GM21360 (cell line): ENCODE measurements around the gene REXO1.
A peak's percentile ranks its signal among the peaks of the same experiment; 100 is the strongest.

Experiments used
- ATAC-seq: cut with Tn5 transposase; IDR thresholded peaks from one replicate; pipeline ENCODE4 v1.9.1; 2021; ENCODE audit warnings: mild to moderate bottlenecking, moderate library complexity; ENCODE audit not compliant: unreplicated experiment

The REXO1 gene

DNA sequence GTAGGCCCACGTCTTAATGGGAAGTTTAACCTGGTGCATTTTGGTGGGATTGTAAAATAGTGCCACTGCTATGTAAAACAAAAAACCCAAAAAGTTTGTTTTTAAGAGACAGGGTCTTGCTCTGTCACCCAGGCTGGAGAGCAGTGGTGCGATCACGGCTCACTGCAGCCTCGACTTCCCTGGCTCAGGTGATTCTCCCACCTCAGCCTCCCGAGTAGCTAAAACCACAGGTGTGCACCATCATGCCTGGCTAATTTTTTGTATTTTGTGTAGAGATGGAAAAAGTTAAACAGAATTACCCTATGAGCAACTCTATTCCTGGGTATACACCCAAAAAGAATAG lies 820 bp upstream of the REXO1 start:
- ATAC-seq, result no peak

DNA sequence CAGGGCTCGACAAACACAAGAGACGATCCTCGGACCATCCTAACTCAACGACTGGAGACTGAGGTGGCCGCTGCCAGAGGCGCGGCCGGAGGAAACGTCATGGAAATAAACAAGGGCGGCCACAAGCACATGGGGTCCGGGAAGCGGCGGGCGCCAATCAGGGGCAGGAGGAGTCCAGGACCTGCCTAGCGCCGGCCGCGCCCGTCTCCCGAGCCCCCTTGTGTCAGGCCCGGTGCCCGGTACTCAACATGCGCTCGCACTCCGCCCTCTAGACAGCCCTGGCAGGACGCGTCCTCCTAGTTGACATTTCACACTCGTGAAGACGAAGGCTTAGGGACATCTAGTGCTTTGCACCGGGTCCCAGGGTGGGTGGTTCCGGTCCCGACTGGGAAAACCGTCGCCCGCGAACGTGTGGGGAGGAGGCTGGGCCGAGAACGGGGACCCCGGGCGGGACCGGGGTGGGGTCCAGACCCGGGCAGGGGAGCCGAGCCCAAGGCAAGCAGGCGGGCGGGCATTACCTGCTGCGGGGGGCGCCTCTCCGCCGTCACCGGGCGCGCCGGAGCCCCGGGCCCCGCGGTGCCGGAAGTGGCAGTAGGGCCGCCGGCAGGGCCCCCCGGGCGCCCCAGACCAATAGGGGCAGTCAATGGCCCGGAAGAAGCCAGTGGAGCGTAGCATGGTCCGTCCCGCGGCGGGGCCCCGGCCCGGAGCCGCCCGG lies 442 bp downstream of the REXO1 start:
- peak; percentile 5 for ATAC-seq

DNA sequence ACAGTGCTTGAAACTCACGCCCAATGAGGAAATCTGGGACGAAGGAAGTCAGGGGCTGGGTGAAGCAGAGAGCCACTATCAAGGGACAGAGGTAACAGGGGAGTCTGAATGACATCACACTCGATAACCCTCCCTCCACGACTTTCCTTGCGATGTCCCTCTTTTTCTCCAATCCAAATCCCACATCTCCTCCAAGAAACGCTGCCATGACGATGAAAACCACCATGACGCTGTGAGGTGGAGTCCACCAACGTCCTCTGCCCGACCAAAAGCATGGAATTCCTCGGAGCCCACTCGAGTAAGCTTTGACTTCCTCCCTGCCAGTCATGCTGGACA lies 967 bp downstream of the REXO1 start:
- ATAC-seq, result no peak

DNA sequence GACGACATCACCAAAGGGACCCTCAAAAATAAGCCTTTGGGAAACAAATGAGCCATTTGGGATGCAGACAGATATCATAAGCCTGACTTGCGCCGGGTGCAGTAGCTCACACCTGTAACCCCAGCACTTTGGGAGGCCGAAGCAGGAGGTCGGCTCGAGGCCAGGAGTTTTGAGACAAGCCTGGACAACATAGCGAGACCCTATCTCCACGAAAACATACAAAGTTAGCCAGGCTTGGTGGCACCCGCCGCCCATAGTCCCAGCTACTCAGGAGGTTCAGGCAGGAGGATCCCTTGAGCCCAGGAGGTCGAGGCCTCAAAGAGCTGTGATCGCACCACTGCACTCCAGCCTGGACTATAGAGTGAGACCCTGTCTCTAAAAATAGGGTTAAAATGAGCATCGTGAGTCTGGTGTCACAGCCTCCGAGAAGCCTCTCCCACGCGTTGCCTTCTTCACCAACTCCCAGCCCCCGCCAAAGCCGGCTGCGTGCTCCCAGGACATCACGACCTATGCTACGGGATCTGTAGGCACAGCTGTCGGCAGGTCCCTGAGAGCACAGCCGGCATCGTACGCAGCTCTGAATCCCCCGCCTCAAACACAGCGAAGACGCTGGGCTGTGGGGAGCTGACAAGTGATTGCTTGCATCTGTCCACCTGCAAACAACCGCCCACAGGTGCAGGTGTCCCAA lies 1.6 kb downstream of the REXO1 start:
- no peak for ATAC-seq

DNA sequence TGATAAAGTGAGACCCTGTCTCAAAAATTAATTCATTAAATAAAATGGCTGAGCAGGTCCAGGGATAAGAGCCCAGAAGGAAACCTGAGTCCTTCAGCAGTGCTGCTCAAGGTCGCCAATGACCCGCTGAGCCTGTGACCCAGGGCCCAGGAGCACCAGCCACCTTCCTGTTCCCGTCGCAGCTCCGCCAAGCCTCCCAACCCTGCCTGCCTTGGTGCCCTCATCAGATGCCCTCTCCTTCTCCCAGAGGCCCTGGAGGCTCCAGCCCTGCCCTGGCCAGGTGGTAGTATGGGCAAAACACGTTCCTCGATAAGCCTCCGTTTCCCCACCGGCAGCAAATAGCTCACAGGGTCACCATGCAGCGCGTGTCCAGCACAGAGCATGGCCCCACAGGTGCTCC lies 2.6 kb downstream of the REXO1 start:
- ATAC-seq, result no peak

DNA sequence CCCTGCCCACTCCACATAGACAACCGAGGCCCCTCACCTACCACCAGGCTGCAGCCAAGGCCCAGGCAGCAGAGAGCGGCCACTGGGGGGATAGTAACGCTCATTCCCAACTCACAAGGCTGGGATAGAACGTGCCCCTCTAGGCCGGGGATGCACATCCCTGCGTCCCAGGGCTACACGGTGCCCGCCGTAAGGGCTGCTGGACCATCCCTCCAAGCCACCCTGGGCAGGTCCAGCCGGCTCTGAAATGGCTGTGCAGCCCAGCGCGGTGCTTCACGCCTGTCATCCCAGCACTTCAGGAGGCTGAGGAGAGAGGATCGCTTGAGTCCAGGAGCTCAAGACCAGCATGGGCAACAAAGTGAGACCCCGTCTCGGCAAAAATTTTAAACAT lies 3.2 kb downstream of the REXO1 start:
- ATAC-seq, result no peak

DNA sequence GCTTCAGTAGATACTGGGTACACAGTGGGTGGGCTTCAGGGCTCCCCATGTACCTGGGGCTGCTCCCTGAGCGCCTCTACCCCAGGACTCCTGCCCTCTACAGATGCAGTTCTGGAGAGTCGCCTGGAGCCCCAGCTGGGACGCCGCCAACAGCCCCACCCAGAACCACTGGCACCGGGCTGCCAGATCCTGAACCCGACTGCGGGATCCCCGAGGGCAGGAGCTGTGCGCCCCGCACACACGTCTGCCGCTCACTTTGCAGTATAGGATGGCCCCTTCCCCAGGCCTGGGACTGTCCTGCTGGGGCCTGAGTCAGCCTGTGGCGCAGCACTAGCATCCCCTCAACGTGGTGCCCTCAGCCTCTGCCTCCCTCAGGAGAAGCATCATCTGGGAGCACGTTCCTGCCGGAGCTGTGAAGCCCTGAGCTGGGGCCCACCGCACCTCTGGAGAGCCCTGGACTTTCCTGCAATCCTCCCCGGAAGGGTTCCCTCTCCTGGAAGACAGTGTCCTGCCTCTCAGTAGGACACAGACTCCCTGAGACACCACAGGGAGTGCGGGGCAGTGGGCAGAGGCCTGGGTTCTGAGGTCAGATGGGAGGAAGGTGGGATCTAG lies 3.7 kb downstream of the REXO1 start:
- ATAC-seq, result no peak

DNA sequence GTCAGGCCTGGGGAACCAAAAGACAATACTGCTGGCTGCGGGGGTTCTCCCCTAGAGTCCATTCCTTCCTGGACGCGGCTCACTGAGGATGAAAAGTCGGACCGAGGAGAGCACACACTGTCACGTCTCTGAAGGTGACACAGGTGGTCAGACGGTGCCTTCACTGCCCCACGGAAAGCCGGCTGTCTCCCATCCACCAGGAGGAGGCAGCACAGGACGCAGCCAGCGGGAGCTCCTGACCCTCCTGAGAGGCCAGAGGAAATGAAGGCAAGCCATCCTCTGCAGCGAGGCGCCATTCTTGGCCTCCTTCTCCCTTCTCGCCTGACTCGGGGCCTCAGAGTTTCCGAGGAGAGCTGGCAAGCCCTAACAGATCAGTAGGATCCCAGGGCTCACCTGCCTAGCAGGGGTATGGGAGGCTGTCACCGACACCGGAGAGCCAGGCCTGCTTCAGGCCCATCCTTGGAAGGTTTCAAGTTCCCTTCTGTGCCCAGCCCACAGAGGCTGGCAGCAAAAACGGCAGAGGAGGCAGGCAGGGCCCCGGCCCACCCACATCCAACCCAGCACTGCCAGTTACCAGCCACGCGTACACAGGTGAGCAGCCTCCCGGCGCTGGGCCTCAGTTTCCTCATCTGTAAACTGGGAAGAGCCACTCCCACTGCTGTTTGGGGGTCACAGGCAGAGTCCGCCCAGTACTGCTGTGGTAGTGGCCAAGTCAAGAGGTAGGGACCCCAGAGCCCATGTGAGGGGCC lies 4.5 kb downstream of the REXO1 start:
- ATAC-seq, result no peak

DNA sequence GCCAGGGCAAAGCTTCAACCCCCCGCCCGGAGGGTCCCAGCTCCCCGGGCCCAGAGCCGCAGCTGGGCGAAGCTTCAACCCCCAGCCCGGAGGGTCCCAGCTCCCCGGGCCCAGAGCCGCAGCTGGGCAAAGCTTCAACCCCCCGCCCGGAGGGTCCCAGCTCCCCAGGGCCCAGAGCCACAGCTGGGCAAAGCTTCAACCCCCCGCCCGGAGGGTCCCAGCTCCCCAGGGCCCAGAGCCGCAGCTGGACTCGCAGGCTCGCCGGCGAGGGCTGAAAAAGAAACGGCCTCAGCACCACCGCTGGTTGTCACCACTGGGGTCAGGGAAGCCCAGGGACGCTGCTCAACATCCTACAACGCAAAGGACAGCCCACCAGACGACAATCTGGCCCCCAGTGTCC lies 5.2 kb downstream of the REXO1 start:
- ATAC-seq, result no peak

DNA sequence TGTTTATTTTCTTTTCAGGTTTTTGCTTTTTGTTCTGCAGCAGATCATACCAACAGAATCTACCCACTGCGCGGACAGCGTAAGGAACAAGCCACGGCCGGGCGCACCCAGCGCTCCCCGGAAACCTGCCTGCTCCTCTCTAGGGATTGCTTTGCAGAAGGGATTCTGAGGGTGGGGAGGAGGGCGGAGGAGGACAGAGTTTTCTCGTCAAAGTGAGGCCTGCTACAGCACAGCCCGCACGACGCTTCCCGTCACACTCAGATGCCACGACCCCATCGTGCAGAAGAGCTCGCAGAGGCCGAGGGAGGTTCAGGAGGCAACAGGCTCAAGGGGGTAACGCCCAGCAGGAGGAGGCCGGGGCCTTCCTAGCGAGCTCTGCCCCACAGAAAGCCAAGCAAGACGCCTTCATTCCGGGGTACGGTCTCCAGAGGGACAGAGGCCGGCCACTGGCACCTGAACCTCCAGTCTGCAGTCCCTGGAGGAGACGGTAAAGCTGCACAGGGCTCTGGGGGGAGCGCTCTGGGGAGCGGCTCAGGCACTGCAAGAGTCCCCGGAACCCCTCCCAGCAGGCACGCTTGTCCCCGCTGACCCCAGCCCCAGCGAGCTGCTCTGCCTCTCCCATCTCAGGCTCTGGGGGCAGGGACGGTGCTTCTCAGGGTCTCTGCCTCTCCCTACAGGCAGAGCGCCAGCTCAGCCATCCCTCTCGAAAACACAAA lies 6.9 kb downstream of the REXO1 start:
- ATAC-seq, result no peak

DNA sequence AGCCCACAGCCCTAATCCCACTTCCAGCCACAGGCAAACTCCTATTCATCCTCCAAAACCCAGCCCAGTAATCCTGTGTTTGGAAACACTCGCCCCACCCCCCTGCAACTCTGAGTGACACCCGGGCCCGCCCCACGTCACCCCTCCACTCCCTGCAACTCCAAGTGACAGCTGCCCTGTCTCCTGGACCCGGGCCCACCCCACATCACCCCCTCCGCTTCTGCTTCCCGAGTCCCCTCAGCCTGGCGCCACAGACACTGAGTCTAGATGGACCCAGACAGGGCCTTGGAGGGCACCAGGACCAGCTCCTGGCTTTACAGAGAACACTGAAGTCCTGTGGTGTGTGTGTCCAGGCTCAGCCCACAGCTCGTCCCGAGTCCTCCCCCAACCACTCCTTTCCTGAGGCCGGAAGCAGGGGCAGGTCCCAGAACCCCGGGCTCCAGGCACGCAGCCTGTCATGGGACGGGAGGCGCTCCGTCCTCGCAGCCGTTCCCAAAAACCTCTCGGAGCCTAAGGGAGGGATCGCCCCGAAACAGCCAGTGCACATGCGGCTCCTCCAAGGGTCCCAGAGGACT lies 7.7 kb downstream of the REXO1 start:
- ATAC-seq, result no peak

DNA sequence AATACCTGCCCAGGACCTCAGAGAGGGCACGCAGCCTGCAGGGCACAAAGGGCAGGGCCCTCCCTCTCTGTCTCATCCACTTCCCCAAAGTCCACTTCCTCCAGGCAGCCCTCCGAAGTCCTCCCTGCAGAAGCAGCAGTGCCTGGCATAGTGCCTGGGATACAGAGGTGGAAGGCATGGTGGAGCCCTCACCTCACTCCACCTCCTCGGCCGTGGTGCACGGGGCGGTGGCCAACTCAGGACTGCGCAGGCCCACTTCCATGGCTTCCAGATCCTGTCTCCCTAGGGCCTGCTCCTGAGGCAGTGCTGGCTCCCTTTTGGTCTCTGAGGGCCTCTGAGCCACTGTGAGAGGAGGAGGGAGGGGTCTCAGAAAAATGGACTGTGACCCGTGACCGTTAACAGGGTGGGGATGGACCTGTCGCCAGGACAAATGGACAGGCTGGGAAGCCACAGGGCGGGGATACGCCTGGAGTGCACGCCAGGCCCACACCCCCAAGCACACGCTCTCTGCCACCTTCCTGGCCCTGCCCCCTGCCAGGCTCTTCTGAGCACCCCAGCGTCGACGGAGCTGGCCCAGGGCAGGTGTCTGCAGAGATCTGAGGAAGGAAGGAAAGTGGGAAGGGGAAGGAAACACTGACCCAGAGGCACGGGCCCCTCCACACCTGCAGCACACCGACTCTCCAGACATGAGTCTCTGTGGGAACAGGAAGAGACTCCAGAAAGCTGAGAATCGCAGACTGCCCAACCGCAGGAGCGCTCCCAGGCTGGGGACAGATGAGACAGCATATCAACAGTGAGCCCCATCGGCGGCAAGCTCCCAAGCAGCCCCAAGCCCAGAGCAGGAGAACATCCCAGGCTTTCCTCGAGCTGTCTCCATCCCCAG lies 8.4 kb downstream of the REXO1 start:
- ATAC-seq, result no peak

DNA sequence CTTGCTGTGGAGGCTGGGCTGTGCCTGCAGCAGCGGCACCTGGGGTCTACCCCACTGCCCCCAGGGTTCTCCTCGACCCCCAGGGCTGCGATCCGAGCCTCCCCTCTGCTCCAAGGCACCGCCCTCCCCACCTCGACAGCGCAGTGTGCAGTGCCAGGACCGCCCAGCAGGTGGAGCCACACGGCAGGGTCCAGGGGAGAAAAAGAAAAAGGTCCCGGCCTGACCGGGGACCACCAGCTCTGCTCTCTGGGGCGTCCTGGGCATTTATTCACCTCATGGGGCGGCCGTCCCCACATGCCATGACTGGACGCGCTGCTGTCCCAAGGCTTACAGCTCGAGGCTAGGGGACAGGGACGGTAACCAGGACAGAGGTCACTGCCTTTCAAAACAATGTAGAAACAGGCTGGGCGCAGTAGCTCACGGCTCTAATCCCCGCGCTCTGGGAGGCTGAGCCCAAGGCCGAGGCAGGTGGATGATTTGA lies 10.6 kb downstream of the REXO1 start:
- no peak for ATAC-seq

DNA sequence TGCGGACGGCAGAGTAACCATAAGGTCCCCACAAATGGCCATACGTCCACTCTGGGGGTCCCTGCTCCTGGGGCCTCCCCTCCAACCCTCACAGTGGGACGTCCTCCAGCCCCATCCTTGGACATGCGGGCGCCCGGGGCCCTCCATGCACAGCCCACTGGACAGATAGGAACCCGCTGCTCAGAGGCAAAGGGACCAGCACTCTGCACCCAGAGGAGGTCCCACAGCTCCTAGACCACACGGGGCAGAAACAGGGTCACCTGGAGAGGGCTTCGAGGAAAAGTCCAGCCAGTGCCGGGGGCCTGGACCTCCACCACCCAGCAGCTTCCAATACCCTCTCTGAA lies 11.1 kb downstream of the REXO1 start:
- no peak for ATAC-seq

DNA sequence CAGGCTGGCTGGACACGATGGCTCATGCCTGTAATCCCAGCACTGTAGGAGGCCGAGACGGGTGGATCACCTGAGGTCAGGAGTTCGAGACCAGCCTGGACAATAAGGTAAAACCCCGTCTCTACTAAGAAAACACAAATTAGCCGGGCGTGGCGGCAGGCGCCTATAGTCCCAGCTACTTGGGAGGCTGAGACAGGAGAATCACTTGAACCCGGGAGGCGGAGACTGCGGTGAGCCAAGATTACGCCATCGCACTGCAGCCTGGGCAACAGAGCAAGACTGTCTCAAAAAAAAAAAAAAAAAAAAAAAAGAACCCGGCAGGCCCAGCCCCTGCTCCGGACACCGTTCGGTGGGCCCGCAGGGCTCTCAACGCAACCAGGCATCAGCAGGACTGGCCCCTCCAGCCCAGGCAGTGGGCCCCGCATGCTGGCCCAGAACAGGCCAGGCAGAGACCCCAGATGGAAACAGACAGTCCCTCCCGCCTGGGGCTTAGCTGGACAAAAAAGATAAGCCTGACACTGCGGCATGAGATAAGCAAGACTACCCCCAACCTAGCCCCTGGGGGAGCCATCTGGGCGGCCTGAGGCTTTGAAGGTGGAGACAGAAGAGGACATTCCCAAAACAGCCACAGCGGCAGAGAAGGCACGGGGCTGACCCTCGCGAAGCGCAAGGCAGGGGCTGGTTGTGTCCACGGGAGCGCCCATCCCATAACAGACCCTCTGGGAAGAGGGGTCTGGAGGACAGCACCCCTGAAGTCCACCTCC lies 11.6 kb downstream of the REXO1 start:
- ATAC-seq, result no peak

DNA sequence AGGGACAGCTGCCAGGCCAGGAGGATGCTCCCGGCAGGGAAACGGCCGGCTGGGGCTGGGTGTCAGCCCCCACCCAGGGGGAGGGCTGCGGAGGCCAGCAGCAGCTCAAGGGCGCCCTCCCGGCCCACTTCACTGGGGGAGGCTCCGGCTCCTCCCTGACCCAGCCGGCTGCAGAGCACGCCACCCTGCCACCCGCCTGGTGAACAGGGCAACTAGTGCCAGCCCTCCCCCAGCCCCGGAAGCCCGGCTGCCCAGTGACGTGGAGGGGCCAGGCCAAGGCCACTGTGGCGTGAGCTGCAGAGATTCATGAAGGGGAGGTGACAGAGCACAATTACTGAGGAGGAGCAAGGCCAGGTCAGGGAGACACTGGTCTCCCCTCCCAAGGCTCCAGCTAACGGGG lies 14.7 kb downstream of the REXO1 start:
- ATAC-seq, result no peak

DNA sequence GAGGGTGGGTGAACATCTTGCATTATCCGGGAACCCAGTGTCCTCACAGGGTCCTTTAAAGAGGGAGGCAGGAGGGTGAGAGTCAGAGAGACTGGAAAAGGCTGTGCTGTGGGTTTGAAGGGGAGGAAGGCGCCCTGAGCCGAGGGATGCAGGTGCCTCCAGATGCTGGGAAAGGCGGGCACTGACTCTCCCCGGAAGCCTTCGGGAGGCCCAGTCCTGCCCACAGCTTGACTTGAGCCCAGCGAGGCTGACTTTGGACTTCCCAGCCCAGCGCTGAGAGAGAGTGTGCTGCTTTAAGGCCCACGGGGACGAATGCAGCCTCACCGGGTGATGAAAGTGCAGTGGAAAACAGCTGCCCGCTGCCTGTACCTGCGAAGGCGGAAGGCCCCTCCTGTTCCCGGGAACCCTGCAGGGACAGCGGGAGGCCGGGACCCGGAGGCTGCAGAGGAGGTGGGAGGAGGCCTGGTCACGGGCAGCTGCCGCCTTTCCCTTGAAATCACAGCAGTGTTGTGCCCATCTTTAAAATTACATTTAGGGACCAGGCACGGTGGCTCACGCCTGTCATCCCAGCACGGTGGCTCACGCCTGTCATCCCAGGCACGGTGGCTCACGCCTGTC lies 16.1 kb downstream of the REXO1 start:
- ATAC-seq, result no peak

DNA sequence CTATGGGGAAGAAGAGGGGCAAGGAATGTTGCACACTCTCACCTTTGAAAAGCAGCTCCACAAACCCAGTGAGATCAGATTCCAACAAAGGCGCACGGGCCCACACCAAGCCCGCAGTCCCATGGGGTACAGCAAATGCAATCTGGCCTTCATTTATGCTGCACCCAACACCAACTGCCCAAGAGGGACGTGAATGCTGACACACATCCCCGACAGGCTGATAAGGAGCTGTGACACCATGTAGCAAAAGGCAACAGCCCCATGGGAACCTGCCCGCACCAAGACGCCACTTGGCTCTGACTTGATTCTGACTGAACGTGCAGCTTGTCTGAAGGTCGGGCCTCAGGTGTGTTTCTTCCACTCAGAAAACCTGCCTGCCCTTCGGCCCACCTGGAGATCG lies 17.3 kb downstream of the REXO1 start:
- ATAC-seq, result no peak

DNA sequence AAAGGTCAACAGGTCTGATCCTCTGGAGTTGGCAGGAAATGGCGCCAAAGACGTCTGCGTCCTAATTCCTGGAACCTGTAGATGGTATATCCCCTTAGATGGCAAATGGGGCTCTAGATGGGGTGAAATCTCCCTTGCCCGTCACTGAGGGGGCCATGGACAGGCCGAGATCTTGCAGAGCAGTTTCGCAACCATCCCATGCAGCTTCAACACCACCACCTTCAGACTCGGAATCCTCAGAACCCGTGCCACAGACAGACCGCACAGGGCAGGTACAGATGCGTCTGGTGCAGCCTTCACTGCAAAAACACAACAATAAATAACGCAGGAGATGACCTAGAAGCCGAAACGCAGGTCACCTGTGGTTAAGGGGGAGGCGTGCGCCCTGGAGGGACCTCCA lies 17.7 kb downstream of the REXO1 start:
- ATAC-seq, result no peak
